HT-29 (cell line): ENCODE results near the gene DDAH2. TPM values are rescaled to one million over a fixed set of nuclear protein-coding genes. Genes with fewer than 3 reads are reported as not detected.

Experiments used
- DNase-seq: peaks from one replicate; pipeline ENCODE4 v3.0.0-alpha.2; 2015; ENCODE audit warnings: low spot score
- total RNA-seq: library from RNA; depleted of rRNA; stranded (reverse); fragments of >200 nt; shearing (Covaris generic); gene quantifications from 2 replicates; pipeline ENCODE4 v1.2.3, GENCODE V29; 2014

The DDAH2 gene
- total RNA-seq, 1 experiment from 2014 or later = 116 TPM

GRCh38 chr6:31761343-31761742, 32.2 kb upstream of the DDAH2 start:
- no peak for DNase-seq

- DNase-seq = no peak
These were observed 31.7 kb upstream of the DDAH2 start for GRCh38 chr6:31760790-31761189.

GRCh38 chr6:31758281-31758680, 29.2 kb upstream of the DDAH2 start:
- DNase-seq = no peak

- DNase-seq = no peak
These were observed 23.7 kb upstream of the DDAH2 start for GRCh38 chr6:31752739-31753319.

- no peak for DNase-seq
These were observed 21.4 kb upstream of the DDAH2 start for GRCh38 chr6:31750411-31751022.

GRCh38 chr6:31749301-31750036, 20.4 kb upstream of the DDAH2 start:
- no peak for DNase-seq

GRCh38 chr6:31744422-31744821, 15.3 kb upstream of the DDAH2 start:
- DNase-seq = no peak

- DNase-seq = no peak
These were observed 13.8 kb upstream of the DDAH2 start for GRCh38 chr6:31742894-31743293.

GRCh38 chr6:31741815-31742214, 12.7 kb upstream of the DDAH2 start:
- DNase-seq = no peak

GRCh38 chr6:31740397-31741223, 11.5 kb upstream of the DDAH2 start:
- DNase-seq = peak; percentile 32

GRCh38 chr6:31739639-31740396, 10.7 kb upstream of the DDAH2 start, which contains the start of gene MSH5:
Gene MSH5 (plus strand): TSS chr6:31740005. CDS start chr6:31740467, 462 bp downstream.
- DNase-seq = peak; percentile 99

GRCh38 chr6:31737991-31738979, 9.2 kb upstream of the DDAH2 start:
- peak; percentile 96 for DNase-seq

- DNase-seq = peak; percentile 82
These were observed 8.4 kb upstream of the DDAH2 start for GRCh38 chr6:31737315-31737990.

GRCh38 chr6:31736768-31737314, 7.7 kb upstream of the DDAH2 start:
- no peak for DNase-seq

GRCh38 chr6:31736021-31736767, 7.1 kb upstream of the DDAH2 start, which contains the start of gene CLIC1:
Gene CLIC1 (minus strand): TSS chr6:31736530. CDS start chr6:31736300, 230 bp downstream.
- DNase-seq = peak; percentile 86

- DNase-seq = peak; percentile 55
These were observed 5.8 kb upstream of the DDAH2 start for GRCh38 chr6:31734821-31735406.

- no peak for DNase-seq
These were observed 5.2 kb upstream of the DDAH2 start for GRCh38 chr6:31734247-31734820.
